WERI-Rb-1 (cell line): ENCODE results near the gene HS3ST3A1.
"Not testable (repeated sequence)": the region's sequence is repeated elsewhere in the genome, so short reads cannot be mapped to it uniquely, and the experiment has no call there.

Experiments used
- DNase-seq: peaks from one replicate; pipeline ENCODE4 v3.0.0-alpha.2; 2020
- H3K27ac ChIP-seq: fragments of 250-450 bp; sonication (Bioruptor Pico); 2 replicates; pipeline ENCODE4 v1.5.1; 2020; ENCODE audit warnings: mild to moderate bottlenecking, moderate library complexity
- H3K27me3 ChIP-seq: fragments of 250-450 bp; sonication (Bioruptor Pico); 2 replicates; pipeline ENCODE4 v1.5.1; 2021; ENCODE audit warnings: mild to moderate bottlenecking, low read depth, moderate library complexity; ENCODE audit not compliant: insufficient read depth, severe bottlenecking
- H3K36me3 ChIP-seq: fragments of 250-450 bp; sonication (Bioruptor Pico); 2 replicates; pipeline ENCODE4 v1.5.1; 2020; ENCODE audit warnings: mild to moderate bottlenecking, moderate library complexity
- H3K4me3 ChIP-seq: 2 replicates; pipeline ENCODE4 v1.5.1; 2011; ENCODE audit warnings: low read depth, mild to moderate bottlenecking, control low read depth, low read length
- H3K9me3 ChIP-seq: fragments of 250-450 bp; sonication (Bioruptor Pico); 2 replicates; pipeline ENCODE4 v1.5.1; 2021; ENCODE audit warnings: mild to moderate bottlenecking, moderate library complexity; ENCODE audit not compliant: severe bottlenecking
- TF ChIP-seq, protein P1 (sequence below): IDR thresholded peaks from 2 replicates; pipeline ENCODE4 v1.5.1; 2011; ENCODE audit warnings: low read depth, mild to moderate bottlenecking, control low read depth, inconsistent platforms, low read length

HS3ST3A1 gene

DNA sequence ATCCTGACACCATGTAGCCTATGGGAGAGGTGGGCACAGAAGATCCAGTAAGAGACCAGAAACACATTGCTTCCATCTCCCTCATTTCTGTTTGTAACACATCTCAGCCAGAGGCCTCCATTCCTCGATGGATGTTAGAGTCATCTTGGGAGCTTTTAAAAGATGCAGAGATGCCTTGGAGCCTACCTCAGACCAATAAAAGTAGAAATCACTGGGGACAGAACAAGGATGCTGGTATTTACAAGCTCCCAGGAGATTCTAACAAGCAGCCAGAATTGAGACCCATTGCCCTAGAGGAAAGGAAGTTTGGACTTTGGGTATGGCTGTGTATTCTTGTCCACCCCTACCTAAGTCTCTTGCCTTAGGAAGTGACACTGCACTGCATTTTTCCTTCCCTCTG lies 40.8 kb downstream of the HS3ST3A1 start:
- TF ChIP-seq, protein P1, sequence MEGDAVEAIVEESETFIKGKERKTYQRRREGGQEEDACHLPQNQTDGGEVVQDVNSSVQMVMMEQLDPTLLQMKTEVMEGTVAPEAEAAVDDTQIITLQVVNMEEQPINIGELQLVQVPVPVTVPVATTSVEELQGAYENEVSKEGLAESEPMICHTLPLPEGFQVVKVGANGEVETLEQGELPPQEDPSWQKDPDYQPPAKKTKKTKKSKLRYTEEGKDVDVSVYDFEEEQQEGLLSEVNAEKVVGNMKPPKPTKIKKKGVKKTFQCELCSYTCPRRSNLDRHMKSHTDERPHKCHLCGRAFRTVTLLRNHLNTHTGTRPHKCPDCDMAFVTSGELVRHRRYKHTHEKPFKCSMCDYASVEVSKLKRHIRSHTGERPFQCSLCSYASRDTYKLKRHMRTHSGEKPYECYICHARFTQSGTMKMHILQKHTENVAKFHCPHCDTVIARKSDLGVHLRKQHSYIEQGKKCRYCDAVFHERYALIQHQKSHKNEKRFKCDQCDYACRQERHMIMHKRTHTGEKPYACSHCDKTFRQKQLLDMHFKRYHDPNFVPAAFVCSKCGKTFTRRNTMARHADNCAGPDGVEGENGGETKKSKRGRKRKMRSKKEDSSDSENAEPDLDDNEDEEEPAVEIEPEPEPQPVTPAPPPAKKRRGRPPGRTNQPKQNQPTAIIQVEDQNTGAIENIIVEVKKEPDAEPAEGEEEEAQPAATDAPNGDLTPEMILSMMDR: no peak
- DNase-seq: no peak
- no peaks in the 10 kb centered on the region for H3K9me3 ChIP-seq
- H3K4me3 ChIP-seq: no peak overlapping the region
- H3K36me3 ChIP-seq: no peaks in the 10 kb centered on the region
- H3K27ac ChIP-seq: no peak overlapping the region
- no peaks in the 10 kb centered on the region for H3K27me3 ChIP-seq

- Histone ChIP-seq H3K27ac (no peak overlapping the region), H3K4me3 (no peak overlapping the region), H3K9me3 (no peaks in the 10 kb centered on the region), H3K36me3 (no peaks in the 10 kb centered on the region), H3K27me3 (no peaks in the 10 kb centered on the region)
- TF ChIP-seq, protein P1: no peak
- DNase-seq: no peak
These were observed 43.1 kb downstream of the HS3ST3A1 start for GRCh38 chr17:13558588-13558987.

GRCh38 chr17:13557077-13557476 lies 44.7 kb downstream of the HS3ST3A1 start:
- Histone ChIP-seq H3K27me3 (no peaks in the 10 kb centered on the region), H3K4me3 (no peak overlapping the region), H3K36me3 (no peaks in the 10 kb centered on the region), H3K9me3 (no peaks in the 10 kb centered on the region), H3K27ac (no peak overlapping the region)
- no peak for DNase-seq
- TF ChIP-seq, protein P1: no peak

GRCh38 chr17:13554231-13554630 lies 47.5 kb downstream of the HS3ST3A1 start:
- no peaks in the 10 kb centered on the region for H3K36me3 ChIP-seq
- no peaks in the 10 kb centered on the region for H3K9me3 ChIP-seq
- no peaks in the 10 kb centered on the region for H3K27me3 ChIP-seq
- no peak overlapping the region for H3K27ac ChIP-seq
- TF ChIP-seq, protein P1: no peak
- DNase-seq: no peak
- H3K4me3 ChIP-seq: no peak overlapping the region

DNA sequence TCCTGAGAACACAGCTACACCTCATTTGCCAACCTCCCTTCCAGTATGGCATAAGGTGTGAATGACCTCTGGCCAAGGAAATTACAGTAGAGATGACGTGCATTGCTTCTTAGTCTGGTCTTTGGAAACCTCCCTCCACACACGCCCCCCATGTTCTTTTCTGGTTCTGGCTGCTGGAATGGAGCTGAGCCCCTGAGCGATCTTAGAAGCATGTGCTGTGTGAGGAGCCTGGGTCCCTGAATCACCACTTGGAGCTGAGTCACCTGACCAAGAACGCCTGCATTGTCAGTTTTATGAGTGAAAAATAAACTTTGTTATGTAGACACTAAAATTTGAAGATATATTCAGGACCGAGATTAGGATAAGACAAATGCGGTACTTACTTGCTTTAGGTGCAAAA lies 51.4 kb downstream of the HS3ST3A1 start:
- Histone ChIP-seq H3K27ac (no peak overlapping the region), H3K4me3 (no peak overlapping the region), H3K36me3 (no peaks in the 10 kb centered on the region), H3K27me3 (no peaks in the 10 kb centered on the region), H3K9me3 (no peaks in the 10 kb centered on the region)
- TF ChIP-seq, protein P1: no peak
- no peak for DNase-seq

GRCh38 chr17:13548576-13548975 lies 53.2 kb downstream of the HS3ST3A1 start:
- DNase-seq, H3K27me3 ChIP-seq, H3K9me3 ChIP-seq, H3K36me3 ChIP-seq, H3K27ac ChIP-seq, H3K4me3 ChIP-seq: not testable (repeated sequence)
